Activated T-helper 17 cell treated with anti-CD3 and anti-CD28 coated beads, Interleukin-2, amount 50 U/mL, for 72 hours (primary cell): ENCODE data around the gene SEMA4D. TPM values are rescaled to one million over a fixed set of nuclear protein-coding genes. Genes with fewer than 3 reads are reported as not detected.
A peak's percentile ranks its signal among the peaks of the same experiment; 100 is the strongest.
"Not testable (repeated sequence)": the region's sequence is repeated elsewhere in the genome, so short reads cannot be mapped to it uniquely, and the experiment has no call there.

ENCODE experiments used
- ATAC-seq: fragments of 150-1000 bp; cut with Tn5 transposase; replicated peaks from 2 replicates; pipeline ENCODE4 v1.10.0; 2021; ENCODE audit warnings: mild to moderate bottlenecking, moderate library complexity
- H3K27ac Mint-ChIP-seq: one replicate; pipeline ENCODE4 v1.8.0; 2022; ENCODE audit warnings: mixed read lengths
- H3K27me3 Mint-ChIP-seq: one replicate; pipeline ENCODE4 v1.8.0; 2022; ENCODE audit warnings: mixed read lengths
- H3K36me3 Mint-ChIP-seq: one replicate; pipeline ENCODE4 v1.8.0; 2022; ENCODE audit warnings: low read depth, mild to moderate bottlenecking, mixed read lengths
- H3K4me1 Mint-ChIP-seq: one replicate; pipeline ENCODE4 v1.8.0; 2022; ENCODE audit warnings: mixed read lengths
- H3K4me3 Mint-ChIP-seq: one replicate; pipeline ENCODE4 v1.8.0; 2022; ENCODE audit warnings: mild to moderate bottlenecking, mixed read lengths
- H3K9me3 Mint-ChIP-seq: one replicate; pipeline ENCODE4 v1.8.0; 2022; ENCODE audit warnings: mixed read lengths
- total RNA-seq, 2 donors: library from RNA; stranded (reverse); gene quantifications; one replicate each; pipeline ENCODE4 v1.2.3, GENCODE V29; 2022

SEMA4D gene
- total RNA-seq, 2 donors from 2014 or later = 167 to 263 TPM

GRCh38 chr9:89476546-89476945 lies 21.4 kb downstream of the SEMA4D start:
- H3K9me3 Mint-ChIP-seq = peaks cover 4% of the 10 kb centered on the region

GRCh38 chr9:89475891-89476440 lies 21.9 kb downstream of the SEMA4D start:
- peak overlapping the region; percentile 84 for H3K27ac Mint-ChIP-seq
- H3K27me3 Mint-ChIP-seq = no peaks in the 10 kb centered on the region
- peak overlapping the region; percentile 86 for H3K4me3 Mint-ChIP-seq
- H3K9me3 Mint-ChIP-seq = peaks cover 4% of the 10 kb centered on the region
- H3K4me1 Mint-ChIP-seq = peaks cover 67% of the 10 kb centered on the region
- no peak for ATAC-seq
- peaks cover 84% of the 10 kb centered on the region for H3K36me3 Mint-ChIP-seq

More at GRCh38 chr9:89476546-89476945, 21.4 kb downstream of the SEMA4D start:
- Mint-ChIP-seq H3K27ac (peak overlapping the region; percentile 84), H3K4me3 (peak overlapping the region; percentile 86), H3K4me1 (peaks cover 71% of the 10 kb centered on the region), H3K36me3 (peaks cover 87% of the 10 kb centered on the region), H3K27me3 (no peaks in the 10 kb centered on the region)
- ATAC-seq = no peak

GRCh38 chr9:89474939-89475338 lies 23.0 kb downstream of the SEMA4D start:
- Mint-ChIP-seq H3K27ac (no peak overlapping the region), H3K4me1 (peaks cover 72% of the 10 kb centered on the region), H3K27me3 (no peaks in the 10 kb centered on the region), H3K4me3 (peak overlapping the region; percentile 86), H3K36me3 (peaks cover 90% of the 10 kb centered on the region), H3K9me3 (peaks cover 4% of the 10 kb centered on the region)
- no peak for ATAC-seq

GRCh38 chr9:89473762-89474469 lies 24.0 kb downstream of the SEMA4D start:
- no peaks in the 10 kb centered on the region for H3K27me3 Mint-ChIP-seq
- peaks cover 1% of the 10 kb centered on the region for H3K9me3 Mint-ChIP-seq
- peaks cover 90% of the 10 kb centered on the region for H3K36me3 Mint-ChIP-seq
- H3K27ac Mint-ChIP-seq = peak overlapping the region; percentile 87
- H3K4me1 Mint-ChIP-seq = peaks cover 74% of the 10 kb centered on the region
- peak overlapping the region; percentile 41 for H3K4me3 Mint-ChIP-seq
- no peak for ATAC-seq

- Mint-ChIP-seq H3K4me1 (peaks cover 70% of the 10 kb centered on the region), H3K27ac (peak overlapping the region; percentile 12), H3K36me3 (peaks cover 89% of the 10 kb centered on the region), H3K4me3 (peak overlapping the region; percentile 91)
- ATAC-seq, H3K27me3 Mint-ChIP-seq, H3K9me3 Mint-ChIP-seq: not testable (repeated sequence)
These were observed 26.1 kb downstream of the SEMA4D start for GRCh38 chr9:89471796-89472320.

GRCh38 chr9:89471390-89471789 lies 26.5 kb downstream of the SEMA4D start:
- Mint-ChIP-seq H3K4me1 (peaks cover 70% of the 10 kb centered on the region), H3K27ac (no peak overlapping the region), H3K9me3 (no peaks in the 10 kb centered on the region), H3K4me3 (peak overlapping the region; percentile 91), H3K36me3 (peaks cover 89% of the 10 kb centered on the region), H3K27me3 (no peaks in the 10 kb centered on the region)
- no peak for ATAC-seq

GRCh38 chr9:89470224-89470839 lies 27.6 kb downstream of the SEMA4D start:
- Mint-ChIP-seq H3K4me1 (peaks cover 70% of the 10 kb centered on the region), H3K9me3 (no peaks in the 10 kb centered on the region), H3K36me3 (peaks cover 89% of the 10 kb centered on the region), H3K27ac (peak overlapping the region; percentile 4), H3K4me3 (peak overlapping the region; percentile 91), H3K27me3 (no peaks in the 10 kb centered on the region)
- no peak for ATAC-seq

- H3K4me1 Mint-ChIP-seq = peaks cover 75% of the 10 kb centered on the region
- H3K4me3 Mint-ChIP-seq = peak overlapping the region; percentile 91
- no peaks in the 10 kb centered on the region for H3K27me3 Mint-ChIP-seq
- peak overlapping the region; percentile 98 for H3K27ac Mint-ChIP-seq
- H3K9me3 Mint-ChIP-seq = no peaks in the 10 kb centered on the region
- peaks cover 94% of the 10 kb centered on the region for H3K36me3 Mint-ChIP-seq
- ATAC-seq = no peak
These were observed 28.9 kb downstream of the SEMA4D start for GRCh38 chr9:89469003-89469402.

- peaks cover 94% of the 10 kb centered on the region for H3K36me3 Mint-ChIP-seq
- H3K4me3 Mint-ChIP-seq = peak overlapping the region; percentile 91
- H3K27me3 Mint-ChIP-seq = no peaks in the 10 kb centered on the region
- peaks cover 73% of the 10 kb centered on the region for H3K4me1 Mint-ChIP-seq
- H3K27ac Mint-ChIP-seq = peak overlapping the region; percentile 98
- no peak for ATAC-seq
- no peaks in the 10 kb centered on the region for H3K9me3 Mint-ChIP-seq
These were observed 29.5 kb downstream of the SEMA4D start for GRCh38 chr9:89468281-89468960.

GRCh38 chr9:89467278-89467625 lies 30.7 kb downstream of the SEMA4D start:
- Mint-ChIP-seq H3K27ac (peak overlapping the region; percentile 98), H3K4me3 (peak overlapping the region; percentile 91), H3K9me3 (no peaks in the 10 kb centered on the region), H3K27me3 (no peaks in the 10 kb centered on the region), H3K4me1 (peaks cover 81% of the 10 kb centered on the region), H3K36me3 (peaks cover 94% of the 10 kb centered on the region)
- ATAC-seq = peak; percentile 16

- Mint-ChIP-seq H3K27ac (peak overlapping the region; percentile 98), H3K4me1 (peaks cover 81% of the 10 kb centered on the region), H3K36me3 (peaks cover 94% of the 10 kb centered on the region), H3K9me3 (no peaks in the 10 kb centered on the region), H3K4me3 (peak overlapping the region; percentile 91), H3K27me3 (no peaks in the 10 kb centered on the region)
- ATAC-seq = peak; percentile 79
These were observed 31.2 kb downstream of the SEMA4D start for GRCh38 chr9:89466451-89467277.

- Mint-ChIP-seq H3K36me3 (peaks cover 96% of the 10 kb centered on the region), H3K4me3 (peak overlapping the region; percentile 91), H3K27me3 (no peaks in the 10 kb centered on the region), H3K4me1 (peaks cover 85% of the 10 kb centered on the region), H3K9me3 (no peaks in the 10 kb centered on the region), H3K27ac (peak overlapping the region; percentile 98)
- ATAC-seq = no peak
These were observed 32.1 kb downstream of the SEMA4D start for GRCh38 chr9:89465726-89466308.

- no peaks in the 10 kb centered on the region for H3K27me3 Mint-ChIP-seq
- ATAC-seq = no peak
These were observed 32.9 kb downstream of the SEMA4D start for GRCh38 chr9:89465001-89465451.

More at GRCh38 chr9:89465001-89465451, 32.9 kb downstream of the SEMA4D start:
- no peaks in the 10 kb centered on the region for H3K9me3 Mint-ChIP-seq
- peaks cover 96% of the 10 kb centered on the region for H3K36me3 Mint-ChIP-seq
- peak overlapping the region; percentile 91 for H3K4me3 Mint-ChIP-seq
- H3K27ac Mint-ChIP-seq = peak overlapping the region; percentile 98
- H3K4me1 Mint-ChIP-seq = peaks cover 85% of the 10 kb centered on the region
